Activated CD8-positive, alpha-beta memory T cell treated with anti-CD3 and anti-CD28 coated beads, Interleukin-2, amount 50 U/mL, for 4 hours (primary cell): Measurements from ENCODE around the gene DCLRE1C.
A peak's percentile ranks its signal among the peaks of the same experiment; 100 is the strongest.
"Not testable (repeated sequence)": the region's sequence is repeated elsewhere in the genome, so short reads cannot be mapped to it uniquely, and the experiment has no call there.

Experiments used
- DNase-seq: peaks from one replicate; pipeline ENCODE4 v3.0.0-alpha.2; 2020

DCLRE1C gene

GRCh38 chr10:14879124-14879927 is 74.6 kb downstream of the DCLRE1C start:
- DNase-seq = peak; percentile 42

- DNase-seq = peak; percentile 95
Observed at GRCh38 chr10:14878266-14879123, 75.4 kb downstream of the DCLRE1C start, which contains the start of gene SUV39H2. SUV39H2 (plus strand) TSS chr10:14878866; CDS start chr10:14878889, 23 bp downstream.

DNA sequence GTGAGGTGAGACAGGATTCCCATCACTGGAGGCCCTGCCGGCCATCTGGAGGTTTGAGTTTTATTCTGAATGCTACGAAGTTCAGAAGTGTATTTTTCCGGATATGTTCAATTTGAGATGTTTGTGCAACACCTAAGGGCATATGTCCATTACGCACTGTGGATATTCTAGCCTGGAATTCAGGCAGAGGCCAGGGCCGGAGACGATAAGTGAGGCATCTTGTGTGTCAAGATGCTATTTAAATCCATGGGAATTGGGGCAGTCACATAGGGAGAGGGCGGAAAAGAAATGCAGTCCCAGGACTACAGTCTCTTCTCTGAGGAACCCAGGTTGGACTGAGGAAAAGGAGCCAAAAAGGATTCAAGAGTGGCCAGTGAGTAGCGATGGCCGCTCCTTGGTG is 77.1 kb downstream of the DCLRE1C start:
- no peak for DNase-seq

GRCh38 chr10:14875941-14876340 is 78.0 kb downstream of the DCLRE1C start:
- DNase-seq = no peak

DNA sequence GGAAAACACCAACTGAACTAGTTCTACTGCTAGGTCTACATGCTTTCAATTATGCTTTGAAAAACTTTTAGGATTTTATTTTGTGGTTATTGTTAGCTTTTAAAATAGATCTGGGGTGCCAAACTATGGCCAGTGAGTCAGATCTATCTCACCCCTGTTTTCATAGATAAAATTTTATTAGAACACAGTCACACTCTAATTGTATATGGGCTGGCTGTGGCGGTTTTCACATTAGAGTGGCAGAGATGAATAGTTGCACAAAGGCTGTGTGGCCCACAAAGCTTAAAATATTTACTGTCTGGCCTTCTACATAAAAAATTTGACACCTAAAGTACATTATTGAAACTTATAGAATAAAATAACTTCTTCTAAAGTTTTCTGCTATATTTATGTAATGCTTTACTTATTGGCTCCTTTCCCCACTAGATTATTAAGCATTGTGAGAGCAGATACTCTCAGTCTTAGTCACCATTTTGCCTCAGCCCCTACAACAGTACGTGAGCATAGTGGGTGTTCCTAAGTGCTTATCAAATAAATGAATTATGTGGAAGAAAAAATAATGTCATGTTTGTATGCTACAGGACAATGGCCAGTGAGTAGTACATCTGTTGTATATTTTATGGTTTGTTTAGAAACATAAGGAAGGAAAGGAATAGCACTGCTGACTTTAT is 80.7 kb downstream of the DCLRE1C start:
- no peak for DNase-seq

- not testable (repeated sequence) for DNase-seq
Observed at GRCh38 chr10:14864871-14865270, 89.0 kb downstream of the DCLRE1C start.

- DNase-seq = not testable (repeated sequence)
Observed at GRCh38 chr10:14864466-14864865, 89.4 kb downstream of the DCLRE1C start.

- no peak for DNase-seq
Observed at GRCh38 chr10:14860791-14861190, 93.1 kb downstream of the DCLRE1C start.

- no peak for DNase-seq
Observed at GRCh38 chr10:14859775-14860174, 94.1 kb downstream of the DCLRE1C start.

DNA sequence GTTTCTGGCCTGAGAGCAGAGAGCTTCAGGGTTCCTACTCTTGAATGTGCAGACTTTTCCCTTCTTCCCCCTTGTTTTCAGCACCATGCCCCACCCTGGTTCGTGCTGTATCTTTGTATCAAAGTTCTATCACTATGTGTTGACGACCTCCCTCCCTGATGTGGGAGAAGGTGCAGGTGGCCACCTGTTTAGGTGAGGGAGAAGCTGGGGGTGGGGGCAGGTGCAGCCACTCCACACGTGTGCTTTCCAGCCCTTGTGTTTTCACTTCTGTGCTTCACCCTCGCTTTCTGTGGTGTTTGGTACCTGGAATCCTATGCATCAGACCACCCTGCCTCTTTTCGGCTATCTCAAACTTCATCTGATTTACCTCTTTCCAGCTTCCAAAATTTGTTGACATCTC is 94.9 kb downstream of the DCLRE1C start:
- DNase-seq = no peak

DNA sequence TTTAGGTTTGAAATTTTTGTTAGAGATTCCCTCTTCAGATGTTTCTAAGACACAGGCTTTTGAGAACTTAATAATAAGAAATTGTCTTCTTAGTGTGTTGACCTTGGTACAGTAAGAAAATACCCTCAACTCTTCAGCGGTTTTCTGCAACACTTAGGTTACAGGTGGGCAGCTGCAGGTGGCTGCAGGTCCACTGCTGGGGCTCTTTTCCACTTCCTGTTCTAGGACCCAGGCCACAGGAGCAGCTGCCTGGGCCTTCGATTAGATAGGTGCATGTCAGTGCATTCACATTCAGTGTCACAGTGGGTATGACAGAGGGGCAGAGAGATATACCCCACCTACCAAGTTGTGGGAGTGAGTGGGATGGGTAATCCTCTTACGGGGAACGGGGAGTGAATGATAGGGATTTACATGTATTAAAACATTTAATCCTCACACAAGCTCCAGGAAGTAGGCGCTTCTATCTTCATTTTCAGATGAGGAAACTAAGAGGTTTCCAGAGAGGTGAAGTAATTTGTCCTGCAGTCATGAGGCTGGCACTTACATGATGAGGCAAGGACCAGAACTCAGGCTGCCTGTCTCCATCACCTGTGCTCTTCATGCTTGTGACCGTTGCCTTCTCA is 95.4 kb downstream of the DCLRE1C start:
- no peak for DNase-seq

DNA sequence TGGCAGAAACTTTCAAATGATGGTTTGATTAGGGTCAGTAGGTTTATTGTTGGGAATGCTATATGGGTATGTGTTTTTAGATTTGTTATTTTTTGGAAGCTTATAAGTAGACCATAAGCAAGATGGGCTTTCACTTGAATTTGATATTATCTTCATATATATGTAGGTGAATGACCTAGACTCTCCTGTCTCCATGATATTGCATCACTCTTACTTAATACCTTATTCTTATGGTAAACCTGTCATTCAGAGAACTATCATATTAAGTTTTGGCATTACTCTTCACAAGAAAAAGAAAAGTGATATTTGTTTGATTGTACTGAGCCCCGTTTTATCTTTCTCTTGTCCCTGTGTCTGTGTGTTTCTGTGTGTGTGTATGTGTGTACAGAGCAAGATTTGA is 98.4 kb downstream of the DCLRE1C start:
- DNase-seq = no peak

DNA sequence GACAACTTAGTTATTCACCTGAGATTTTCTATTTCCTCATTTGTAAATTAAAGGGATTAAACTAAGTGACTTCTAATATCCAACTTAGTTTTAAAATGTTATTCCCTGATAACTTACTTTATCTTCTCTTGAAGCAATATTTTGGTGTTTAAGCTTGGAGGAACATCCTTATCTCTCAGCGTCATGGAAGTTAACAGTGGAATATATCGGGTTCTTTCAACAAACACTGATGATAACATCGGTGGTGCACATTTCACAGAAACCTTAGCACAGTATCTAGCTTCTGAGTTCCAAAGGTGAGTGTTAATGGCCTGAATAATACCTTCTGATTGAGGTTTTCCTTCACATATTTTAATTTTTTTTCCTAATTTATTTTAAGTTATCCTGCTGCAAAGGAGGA is 101.7 kb downstream of the DCLRE1C start:
- no peak for DNase-seq
